ENCODE data around the gene CELF2.

Gene CELF2

DNA sequence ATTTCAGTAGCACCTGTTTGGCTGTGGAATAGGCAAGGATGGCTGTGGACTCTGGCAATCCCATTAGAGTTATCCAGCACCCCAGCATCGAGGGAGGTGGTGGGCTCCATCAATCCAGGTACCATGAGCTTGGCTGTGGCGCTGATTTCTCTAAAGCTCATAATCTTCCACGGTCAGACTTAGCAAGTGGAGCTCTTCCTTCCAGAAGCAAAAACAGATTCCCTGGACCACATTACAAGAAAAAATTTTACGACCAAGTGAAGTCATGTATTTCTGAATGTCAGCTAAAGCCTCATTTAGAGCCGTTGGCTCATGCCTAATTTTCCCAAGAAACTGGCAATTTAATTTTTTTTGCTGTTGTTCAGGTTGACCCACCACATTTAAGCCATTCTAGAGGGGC lies 135.1 kb downstream of the CELF2 start:
- in situ Hi-C loops (cut with MboI; ENCODE audit: low sequenced_read_pairs), result no loop called here

DNA sequence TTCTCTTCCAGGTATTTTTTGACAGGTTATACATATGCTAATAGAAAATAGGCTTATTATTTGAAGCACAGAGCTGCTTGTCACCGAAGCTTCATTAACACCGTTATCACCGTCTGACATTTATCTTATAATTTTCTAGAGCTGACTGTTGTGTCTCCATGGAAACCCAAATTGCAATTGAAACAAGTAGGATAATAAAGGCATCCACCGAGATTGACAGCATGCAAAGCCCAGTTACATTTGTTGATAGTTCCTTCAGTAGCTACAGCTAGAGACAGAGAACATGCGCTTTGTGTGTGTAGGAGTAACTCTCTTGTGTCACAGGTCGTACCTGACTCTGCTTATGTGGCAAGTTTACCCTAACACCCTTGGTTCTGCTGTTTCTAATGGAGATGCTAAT lies 135.6 kb downstream of the CELF2 start:
- in situ Hi-C loops (cut with MboI; ENCODE audit: low sequenced_read_pairs), result no loop called here

DNA sequence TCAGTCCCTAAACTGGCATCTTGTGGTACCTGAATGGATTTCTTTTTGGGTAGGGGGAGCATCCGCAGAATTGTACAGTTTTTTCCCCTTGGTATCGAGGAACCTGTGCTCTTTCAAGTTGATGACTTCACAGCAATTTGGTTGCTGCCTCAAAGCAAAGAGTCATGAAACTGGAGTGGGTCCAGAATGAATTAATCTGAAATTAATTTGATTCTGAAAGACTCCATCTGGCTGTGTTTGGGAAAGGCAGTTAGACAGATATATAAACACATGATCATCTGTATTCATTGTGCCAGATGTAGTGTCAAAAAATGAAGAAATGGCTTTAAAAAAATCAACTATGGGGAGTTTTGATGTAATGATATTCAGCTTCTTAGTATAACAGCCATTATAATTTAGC lies 136.1 kb downstream of the CELF2 start:
- in situ Hi-C loops (cut with MboI; ENCODE audit: low sequenced_read_pairs), result no loop called here

DNA sequence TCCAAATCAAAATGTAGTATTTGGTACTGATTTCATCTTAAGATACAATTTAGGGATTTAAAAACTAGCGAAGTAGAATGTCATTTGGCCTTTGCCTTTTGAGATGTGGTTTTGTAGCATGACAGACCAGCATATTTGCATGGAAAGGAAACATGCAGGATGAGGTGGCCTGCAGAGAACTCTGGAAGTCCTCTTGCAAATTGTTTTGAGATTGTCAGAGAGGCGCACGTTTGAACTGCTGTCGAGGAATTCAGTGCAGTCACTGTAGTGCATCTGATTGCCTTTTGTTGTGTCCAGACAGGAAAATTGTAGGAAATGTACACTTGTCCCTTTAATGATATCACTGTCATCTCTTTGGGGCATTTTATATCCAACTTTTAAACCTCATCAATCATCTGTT lies 136.7 kb downstream of the CELF2 start:
- in situ Hi-C loops (cut with MboI; ENCODE audit: low sequenced_read_pairs), result no loop called here

DNA sequence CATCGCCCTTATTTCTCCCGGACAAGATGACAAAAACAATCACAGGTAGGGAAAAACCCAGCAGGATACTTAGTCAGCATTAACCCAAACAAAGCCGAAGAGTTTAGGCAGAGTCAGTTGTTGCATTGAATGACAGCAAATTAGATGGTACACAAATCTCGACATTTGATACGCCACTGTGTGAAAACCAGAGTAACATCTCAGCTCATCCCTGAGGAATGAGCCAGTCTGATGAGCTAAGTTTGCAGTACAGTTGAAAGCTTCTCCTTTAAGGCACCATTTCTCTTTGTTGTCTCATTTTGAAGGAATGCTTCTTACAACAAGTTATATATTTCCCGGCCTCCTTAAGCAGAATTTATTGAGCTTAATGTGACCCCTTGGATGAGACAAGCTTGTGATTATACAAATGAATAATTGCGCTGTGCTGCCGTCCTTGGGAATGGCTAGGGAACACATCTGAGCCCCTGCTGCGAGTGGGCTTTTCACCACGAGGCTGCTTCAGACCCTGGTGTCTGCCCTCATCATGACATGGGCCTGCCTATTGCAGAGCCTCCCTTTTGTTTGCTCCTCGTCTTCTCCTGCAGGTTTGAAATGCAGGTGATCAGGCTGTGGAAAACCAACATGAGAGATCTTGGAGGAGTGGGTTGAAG lies 137.3 kb downstream of the CELF2 start:
- in situ Hi-C loops (cut with MboI; ENCODE audit: low sequenced_read_pairs), result no loop called here

DNA sequence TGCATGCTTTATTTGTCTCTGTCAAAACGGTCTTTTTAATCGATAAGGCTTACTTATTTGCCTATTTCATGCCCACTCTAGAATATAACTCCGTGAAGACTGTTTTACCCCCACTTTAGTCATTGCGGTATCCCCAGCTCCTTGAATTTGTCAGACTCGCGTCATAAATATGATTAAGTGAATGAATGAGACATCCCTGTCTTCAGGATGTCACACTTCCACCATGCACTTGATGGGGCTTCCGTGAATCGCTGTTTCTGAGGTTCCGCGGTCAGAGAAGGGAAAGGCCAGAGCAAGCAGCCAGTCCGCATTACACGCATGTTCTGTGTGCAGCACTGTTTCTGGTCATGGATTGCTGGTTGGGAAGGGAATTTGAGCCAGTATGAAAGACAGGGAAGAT lies 138.8 kb downstream of the CELF2 start:
- in situ Hi-C loops (cut with MboI; ENCODE audit: low sequenced_read_pairs), result no loop called here

DNA sequence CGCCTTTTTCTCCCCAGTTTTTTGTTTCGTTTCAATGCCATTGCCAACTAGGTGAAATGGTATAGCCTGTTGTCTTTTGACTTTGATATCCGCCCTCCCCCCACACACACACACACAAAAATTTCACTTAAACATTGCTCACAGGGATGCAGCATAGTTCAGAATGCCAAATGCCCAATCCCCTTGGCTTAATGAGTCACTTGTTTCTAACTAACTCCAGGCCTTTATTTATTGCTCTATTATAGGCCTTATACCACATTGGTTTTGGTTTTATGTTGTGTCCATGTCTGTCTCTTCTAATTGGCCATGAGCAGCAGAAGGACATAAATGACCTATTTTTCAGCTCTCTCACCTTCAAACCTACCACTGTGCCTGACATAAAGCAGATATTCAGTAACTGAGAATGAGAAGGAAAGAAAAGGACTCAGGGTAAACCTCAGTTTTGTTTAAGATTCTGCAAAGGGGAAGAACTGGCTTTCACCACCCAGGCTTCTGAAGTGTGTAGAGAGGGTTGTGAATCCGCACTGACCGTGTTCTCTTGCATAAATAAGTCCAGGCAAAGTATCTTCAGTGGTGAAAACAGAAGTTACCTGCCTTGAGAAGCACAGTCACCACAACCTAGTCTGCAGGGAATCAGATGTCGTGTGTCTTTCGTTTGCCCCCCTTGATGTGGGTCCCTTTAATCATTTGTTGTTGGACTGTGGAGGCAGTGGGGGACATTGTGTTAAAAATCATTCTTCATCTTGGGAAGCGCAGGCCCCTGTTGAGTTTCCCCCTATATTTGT lies 139.8 kb downstream of the CELF2 start:
- in situ Hi-C loops (cut with MboI; ENCODE audit: low sequenced_read_pairs), result no loop called here

DNA sequence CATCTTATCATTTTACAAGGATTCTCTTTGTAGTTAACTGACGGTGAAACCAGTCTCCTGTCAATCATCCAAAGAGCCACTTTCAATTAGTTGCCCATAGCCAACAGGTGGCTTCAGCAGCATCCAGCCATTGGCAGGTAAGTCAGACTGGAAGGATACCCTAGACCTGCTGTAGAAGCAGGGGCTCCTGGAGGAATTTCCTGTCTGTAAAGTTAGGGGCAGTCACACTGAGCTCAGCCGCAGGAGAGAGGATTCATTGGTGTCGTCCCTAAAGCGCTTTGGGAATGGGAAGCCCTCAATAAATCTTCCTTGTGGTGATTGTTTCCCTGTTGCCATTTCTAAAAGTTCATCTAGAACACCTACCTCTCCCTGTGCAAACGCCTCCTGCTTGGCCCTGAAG lies 140.4 kb downstream of the CELF2 start:
- in situ Hi-C loops (cut with MboI; ENCODE audit: low sequenced_read_pairs), result no loop called here

DNA sequence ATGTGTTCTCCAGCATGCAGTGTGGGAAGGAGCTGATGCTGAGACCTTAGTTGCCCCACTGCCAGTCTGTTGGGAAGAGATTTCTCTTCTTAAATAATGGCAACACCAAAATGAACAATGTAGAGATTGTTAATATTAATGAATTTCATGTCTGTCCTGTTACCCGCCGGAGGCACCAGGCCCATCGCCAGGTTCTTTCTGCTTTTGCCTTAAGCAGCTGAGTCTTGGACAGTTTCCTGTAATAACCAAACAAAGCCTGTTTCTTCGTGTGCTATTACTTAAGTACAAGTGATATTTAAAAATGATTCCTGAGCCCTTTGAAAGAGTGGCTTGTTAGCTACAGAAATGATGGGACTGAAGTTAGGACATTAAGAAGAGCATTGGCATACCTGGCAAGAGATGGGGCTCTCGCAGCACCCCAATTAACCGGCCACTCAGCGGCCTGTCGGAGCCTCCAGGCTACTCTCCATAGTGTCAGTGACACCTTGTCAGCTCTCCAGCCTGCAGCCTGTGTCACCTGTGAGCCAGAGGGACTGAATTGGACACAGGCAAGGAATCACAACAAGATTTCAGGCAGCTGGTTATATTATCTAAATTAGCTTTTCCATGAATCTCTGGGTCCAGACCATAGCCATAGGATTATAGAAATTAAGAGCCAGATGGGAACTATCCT lies 142.0 kb downstream of the CELF2 start:
- in situ Hi-C loops (cut with MboI; ENCODE audit: low sequenced_read_pairs), result no loop called here

DNA sequence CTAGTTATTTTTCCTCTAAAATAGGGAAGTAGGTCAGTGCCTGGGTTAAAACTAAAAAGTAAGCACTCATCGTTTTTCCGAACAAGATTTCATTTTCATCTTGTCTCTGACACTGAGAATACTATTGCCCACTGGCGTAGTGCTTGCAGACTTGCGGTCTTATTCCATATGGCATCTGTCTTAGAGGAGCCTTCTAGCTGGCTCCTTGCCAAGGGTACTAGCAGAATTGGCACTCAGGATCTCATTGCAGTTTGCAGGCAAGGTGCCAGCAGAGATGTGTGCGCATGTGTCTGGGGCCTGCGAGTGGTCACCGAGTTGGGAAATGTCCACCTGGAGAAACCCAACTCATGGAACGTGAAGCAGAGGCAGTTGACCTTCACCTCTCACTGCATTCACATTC lies 143.4 kb downstream of the CELF2 start:
- in situ Hi-C loops (cut with MboI; ENCODE audit: low sequenced_read_pairs), result no loop called here

DNA sequence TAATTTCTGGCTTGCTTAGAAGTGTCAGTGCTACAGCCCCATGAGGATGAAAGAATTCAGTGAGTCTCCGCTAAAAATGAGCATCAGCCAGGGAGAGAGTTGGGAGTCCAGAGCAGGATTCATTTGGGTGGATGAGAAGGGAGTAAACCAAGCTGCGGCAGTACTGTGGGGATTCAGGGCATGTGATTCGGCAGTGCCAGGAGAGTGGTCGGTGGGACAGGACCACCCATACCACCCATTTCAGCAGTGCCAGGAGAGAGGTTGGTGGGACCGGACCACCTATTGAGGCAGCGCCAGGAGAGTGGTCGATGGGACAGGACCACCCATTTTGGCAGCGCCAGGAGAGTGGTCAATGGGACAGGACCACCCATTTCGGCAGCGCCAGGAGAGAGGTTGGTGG lies 144.2 kb downstream of the CELF2 start:
- in situ Hi-C loops (cut with MboI; ENCODE audit: low sequenced_read_pairs), result no loop called here

DNA sequence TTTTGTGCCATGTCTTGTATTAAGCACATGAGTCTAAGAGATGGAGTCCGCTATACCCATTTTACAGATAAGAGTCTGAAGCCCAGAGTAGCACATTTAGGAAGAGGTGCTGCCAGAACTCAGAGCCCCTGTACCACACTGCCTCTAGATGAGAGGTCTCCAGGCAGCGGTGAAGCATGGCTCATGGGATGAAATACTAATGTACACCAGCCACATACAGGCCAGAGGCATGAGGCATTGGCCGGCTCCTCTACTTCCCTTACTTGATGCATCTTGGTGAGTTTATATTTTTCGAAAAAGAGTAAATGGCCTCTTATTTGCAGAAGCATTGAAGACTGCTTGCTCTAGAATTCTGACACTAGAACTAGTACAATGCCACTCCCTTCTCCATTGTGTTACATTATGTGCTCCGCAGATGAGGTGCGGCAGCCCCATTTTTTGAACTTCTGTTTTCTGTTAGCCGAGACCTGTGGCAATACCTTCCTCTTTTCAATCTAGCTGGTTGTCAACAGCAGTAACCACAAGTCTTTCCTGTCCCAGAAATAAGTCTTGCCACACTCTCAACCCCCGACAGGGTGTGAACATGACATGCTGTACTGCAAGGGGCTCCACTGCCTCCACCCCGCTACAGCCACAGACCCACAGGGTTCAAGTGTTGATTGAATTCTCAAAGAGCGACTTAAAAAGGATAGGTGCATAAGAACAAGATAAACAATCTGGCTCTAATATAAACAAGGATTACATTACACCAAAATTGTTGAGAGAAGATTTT lies 145.3 kb downstream of the CELF2 start:
- in situ Hi-C loops (cut with MboI; ENCODE audit: low sequenced_read_pairs), result no loop called here

DNA sequence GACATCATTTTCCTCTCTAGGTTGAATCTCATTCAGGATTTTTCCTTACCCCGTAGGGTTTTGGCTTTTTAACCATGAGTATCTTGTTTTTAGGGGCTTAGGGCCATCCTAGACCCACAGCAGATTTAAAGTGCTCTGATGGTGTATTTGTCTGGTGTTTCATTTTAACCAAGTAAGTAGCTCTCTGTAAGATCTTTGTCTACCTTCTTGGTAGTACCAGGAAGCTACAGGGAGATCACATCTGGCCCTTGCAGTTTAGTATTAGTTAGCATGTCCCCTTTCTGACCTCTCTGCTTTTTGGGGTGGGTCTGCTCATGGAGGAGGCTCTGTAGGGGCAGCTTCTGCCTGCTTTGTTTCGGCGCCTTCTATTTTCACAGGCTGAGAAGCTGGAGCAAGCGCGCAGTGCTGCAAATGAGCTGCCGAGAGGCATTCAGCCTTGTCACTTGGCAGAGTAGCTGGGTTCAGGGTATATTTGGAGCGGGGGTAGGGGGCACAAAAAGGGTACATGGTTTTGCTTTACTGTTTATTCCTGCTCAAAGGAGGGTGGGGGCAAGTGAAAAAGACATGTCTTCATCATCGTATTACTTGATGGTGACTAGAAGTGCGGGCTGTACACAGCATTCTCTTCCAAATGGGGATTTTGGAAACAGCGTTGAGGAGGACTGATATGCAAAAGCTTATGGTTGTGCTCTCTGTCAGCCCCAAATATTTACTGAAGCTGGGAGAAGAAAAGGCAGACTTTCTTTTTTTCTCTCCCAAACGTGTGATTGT lies 146.3 kb downstream of the CELF2 start:
- in situ Hi-C loops (cut with MboI; ENCODE audit: low sequenced_read_pairs), result no loop called here

DNA sequence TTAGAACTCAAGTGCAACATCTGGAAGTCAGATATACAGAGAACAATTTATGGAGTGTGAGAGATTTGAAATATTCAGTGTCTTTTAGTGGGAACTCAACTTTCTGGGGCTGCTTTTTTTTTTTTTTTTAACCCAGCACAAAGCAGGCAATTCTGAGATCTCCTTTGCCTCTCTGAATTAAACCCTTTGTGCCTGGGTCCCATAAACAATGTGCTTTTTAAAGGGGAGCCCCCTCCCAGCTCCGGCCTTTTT lies 146.8 kb downstream of the CELF2 start:
- in situ Hi-C loops (cut with MboI; ENCODE audit: low sequenced_read_pairs), result no loop called here

DNA sequence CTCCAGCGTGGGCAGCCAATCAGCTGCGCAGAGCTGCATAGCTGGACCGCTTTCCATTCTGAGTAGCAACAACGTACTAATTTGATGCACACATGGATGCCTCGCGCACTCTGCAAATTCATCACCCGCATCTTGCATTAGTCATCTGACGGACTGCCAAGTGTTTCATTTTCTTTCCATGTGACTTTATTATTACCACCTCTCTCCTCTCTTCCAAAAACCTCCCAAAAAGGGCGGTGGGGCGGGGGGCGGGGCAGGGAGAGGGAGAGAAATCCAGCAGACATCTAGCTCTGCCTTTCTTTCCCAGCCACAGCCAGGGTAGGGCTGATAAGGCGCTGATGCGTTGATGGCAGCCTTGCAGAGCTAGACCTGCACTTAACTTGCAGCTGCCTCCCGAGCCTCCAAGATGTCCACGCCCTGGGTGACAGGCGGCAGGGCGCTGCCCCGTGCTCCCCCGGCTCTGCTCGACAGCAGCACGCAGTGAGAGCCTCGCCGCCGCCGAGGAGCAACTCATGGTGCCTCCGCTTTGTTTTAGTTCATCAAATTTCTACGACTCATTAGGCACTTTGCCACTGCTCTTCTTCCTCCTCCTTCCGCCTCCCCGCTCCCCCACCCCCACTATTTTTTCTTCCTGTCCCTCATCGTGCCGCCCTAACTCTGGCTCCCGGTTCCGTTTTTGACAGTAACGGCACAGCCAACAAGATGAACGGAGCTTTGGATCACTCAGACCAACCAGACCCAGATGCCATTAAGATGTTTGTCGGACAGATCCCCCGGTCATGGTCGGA lies 147.3 kb downstream of the CELF2 start:
- in situ Hi-C loops (cut with MboI; ENCODE audit: low sequenced_read_pairs), result no loop called here

DNA sequence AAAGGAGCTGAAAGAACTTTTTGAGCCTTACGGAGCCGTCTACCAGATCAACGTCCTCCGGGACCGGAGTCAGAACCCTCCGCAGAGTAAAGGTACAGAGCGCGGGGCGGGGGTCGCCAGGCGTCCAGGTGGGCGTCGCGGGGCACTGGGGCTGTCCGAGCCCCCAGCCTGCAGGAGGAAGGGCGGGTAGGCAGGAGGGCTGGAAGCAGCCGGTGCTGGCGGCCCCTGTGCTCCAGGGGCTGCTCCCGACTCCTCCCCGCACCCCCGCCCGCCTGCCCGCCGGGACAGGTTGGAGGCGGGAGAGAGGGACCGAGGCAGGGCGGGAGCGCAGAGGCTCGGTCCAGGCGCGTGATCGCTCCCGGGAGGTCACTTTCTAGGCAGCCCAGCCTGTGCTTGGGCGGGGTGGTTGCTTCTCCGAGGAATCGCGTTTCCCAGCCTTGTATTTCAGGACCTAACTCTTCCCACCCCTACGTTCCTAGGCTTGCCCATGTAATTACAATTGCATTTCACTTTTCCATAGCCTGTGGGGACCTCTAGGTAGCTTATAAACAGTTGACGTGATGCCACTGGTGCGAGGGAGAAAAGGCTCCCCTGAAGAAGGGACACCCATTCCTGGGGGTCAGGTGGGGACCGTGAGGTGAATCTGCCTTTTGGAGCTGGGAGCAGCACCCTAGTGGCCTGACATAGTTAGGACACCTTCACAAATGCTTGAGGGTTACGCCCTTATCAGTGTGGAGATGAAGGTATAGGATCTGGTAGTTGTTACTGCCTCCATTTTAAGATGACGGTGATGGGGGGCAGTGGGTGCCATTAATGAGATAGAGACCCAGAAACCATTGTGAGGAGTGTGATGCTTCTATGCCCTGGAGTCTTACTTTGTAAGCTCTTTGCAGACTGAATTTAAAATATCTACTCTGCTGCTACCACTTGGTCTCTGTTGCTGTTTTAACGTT lies 148.2 kb downstream of the CELF2 start:
- in situ Hi-C loops (cut with MboI; ENCODE audit: low sequenced_read_pairs), result no loop called here

DNA sequence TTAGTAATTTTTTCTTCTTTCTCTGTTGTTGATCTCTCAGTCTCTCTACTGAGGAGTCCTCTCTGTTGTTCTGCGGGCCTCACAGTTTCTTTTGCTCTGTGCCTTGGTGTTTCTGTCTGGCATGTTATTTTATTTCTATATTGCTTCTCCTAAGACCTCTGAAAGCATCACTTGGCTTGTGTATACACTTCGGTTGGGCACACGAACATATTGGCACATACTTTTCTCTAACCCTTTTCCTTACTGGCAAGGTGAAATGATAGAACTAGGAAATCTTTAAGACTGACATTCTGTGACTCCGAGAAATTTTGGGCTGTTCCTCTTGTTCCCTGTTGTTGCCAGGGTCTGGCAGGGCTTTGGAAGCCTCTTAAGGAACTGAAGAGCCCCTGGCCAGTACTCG lies 148.9 kb downstream of the CELF2 start:
- in situ Hi-C loops (cut with MboI; ENCODE audit: low sequenced_read_pairs), result no loop called here

DNA sequence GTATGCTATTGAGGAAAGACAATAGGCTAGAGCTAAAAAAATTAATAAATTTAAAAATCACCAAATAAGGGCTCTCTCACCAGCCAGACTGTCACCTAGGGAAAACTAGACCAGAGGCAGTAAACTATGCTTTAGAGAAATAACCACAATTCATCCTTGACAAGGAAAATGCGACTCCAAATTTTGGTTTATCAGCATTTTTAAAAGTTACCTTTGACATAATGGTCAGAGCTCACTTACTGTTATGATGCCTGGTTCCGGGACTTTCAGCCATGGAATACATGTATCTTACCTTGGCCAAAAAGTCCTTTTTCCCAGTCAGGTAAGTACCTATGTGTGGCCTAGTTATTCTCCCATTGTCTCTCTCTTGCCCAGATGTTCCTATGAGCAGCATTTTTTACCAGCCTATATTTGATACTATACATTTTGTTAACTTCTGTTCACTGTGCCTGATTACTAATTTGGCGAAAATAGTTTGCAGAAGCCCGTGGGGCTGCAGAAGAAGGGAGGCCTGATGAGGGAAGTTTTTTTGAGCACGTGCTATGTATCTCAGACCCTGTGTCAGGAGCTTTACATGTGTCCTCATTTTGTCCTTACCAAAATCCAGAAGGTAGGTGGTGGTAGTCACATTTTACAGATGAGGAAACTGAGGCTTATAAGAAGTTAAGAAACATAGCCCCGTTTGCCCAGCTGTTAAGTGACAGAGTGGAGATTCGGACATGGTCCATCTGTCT lies 149.7 kb downstream of the CELF2 start:
- in situ Hi-C loops (cut with MboI; ENCODE audit: low sequenced_read_pairs), result no loop called here
